Activated naive CD8-positive, alpha-beta T cell (primary cell): Measurements from ENCODE around the gene ERLEC1.
"Not testable (repeated sequence)": the region's sequence is repeated elsewhere in the genome, so short reads cannot be mapped to it uniquely, and the experiment has no call there.

ENCODE experiments used
- H3K27ac Mint-ChIP-seq: one replicate; pipeline ENCODE4 v1.8.0; 2021; ENCODE audit warnings: mixed read lengths
- H3K27me3 Mint-ChIP-seq: one replicate; pipeline ENCODE4 v1.8.0; 2021; ENCODE audit warnings: mixed read lengths
- H3K36me3 Mint-ChIP-seq: one replicate; pipeline ENCODE4 v1.8.0; 2021; ENCODE audit warnings: mixed read lengths
- H3K4me1 Mint-ChIP-seq: one replicate; pipeline ENCODE4 v1.8.0; 2021; ENCODE audit warnings: low read depth, mixed read lengths
- H3K4me3 Mint-ChIP-seq: one replicate; pipeline ENCODE4 v1.8.0; 2021; ENCODE audit warnings: mild to moderate bottlenecking, mixed read lengths
- H3K9me3 Mint-ChIP-seq: one replicate; pipeline ENCODE4 v1.8.0; 2021; ENCODE audit warnings: low read depth, mixed read lengths

Gene ERLEC1

GRCh38 chr2:53811601-53812000 lies 24.8 kb downstream of the ERLEC1 start:
- Mint-ChIP-seq H3K4me3 (no peak overlapping the region), H3K4me1 (no peaks in the 10 kb centered on the region), H3K27ac (no peak overlapping the region), H3K9me3 (no peaks in the 10 kb centered on the region), H3K27me3 (no peaks in the 10 kb centered on the region), H3K36me3 (peaks cover 10% of the 10 kb centered on the region)

- H3K27ac Mint-ChIP-seq: no peak overlapping the region
These were observed 26.3 kb downstream of the ERLEC1 start for GRCh38 chr2:53813151-53813550.

GRCh38 chr2:53818854-53819435 lies 32.1 kb downstream of the ERLEC1 start:
- H3K4me3 Mint-ChIP-seq: no peak overlapping the region
- no peaks in the 10 kb centered on the region for H3K4me1 Mint-ChIP-seq
- no peaks in the 10 kb centered on the region for H3K27me3 Mint-ChIP-seq
- H3K9me3 Mint-ChIP-seq: no peaks in the 10 kb centered on the region
- no peak overlapping the region for H3K27ac Mint-ChIP-seq
- peaks cover 16% of the 10 kb centered on the region for H3K36me3 Mint-ChIP-seq

More at GRCh38 chr2:53813151-53813550, 26.3 kb downstream of the ERLEC1 start:
- H3K4me3 Mint-ChIP-seq: no peak overlapping the region
- H3K27me3 Mint-ChIP-seq: no peaks in the 10 kb centered on the region
- H3K9me3 Mint-ChIP-seq: no peaks in the 10 kb centered on the region
- H3K4me1 Mint-ChIP-seq: no peaks in the 10 kb centered on the region
- H3K36me3 Mint-ChIP-seq: peaks cover 15% of the 10 kb centered on the region

GRCh38 chr2:53819634-53820033 lies 32.8 kb downstream of the ERLEC1 start:
- Mint-ChIP-seq H3K27me3 (no peaks in the 10 kb centered on the region), H3K4me1 (no peaks in the 10 kb centered on the region), H3K36me3 (peaks cover 16% of the 10 kb centered on the region), H3K4me3 (no peak overlapping the region), H3K27ac (no peak overlapping the region), H3K9me3 (no peaks in the 10 kb centered on the region)

- Mint-ChIP-seq H3K27me3 (no peaks in the 10 kb centered on the region), H3K4me3 (no peak overlapping the region), H3K36me3 (peaks cover 16% of the 10 kb centered on the region), H3K4me1 (no peaks in the 10 kb centered on the region), H3K27ac (no peak overlapping the region), H3K9me3 (no peaks in the 10 kb centered on the region)
These were observed 33.2 kb downstream of the ERLEC1 start for GRCh38 chr2:53820048-53820447.

- Mint-ChIP-seq H3K27ac (no peak overlapping the region), H3K4me1 (no peaks in the 10 kb centered on the region), H3K27me3 (no peaks in the 10 kb centered on the region), H3K9me3 (no peaks in the 10 kb centered on the region), H3K36me3 (peaks cover 13% of the 10 kb centered on the region), H3K4me3 (no peak overlapping the region)
These were observed 33.9 kb downstream of the ERLEC1 start for GRCh38 chr2:53820711-53821110.

GRCh38 chr2:53821810-53822209 lies 35.0 kb downstream of the ERLEC1 start:
- Mint-ChIP-seq H3K27me3 (no peaks in the 10 kb centered on the region), H3K4me3 (no peak overlapping the region), H3K27ac (no peak overlapping the region), H3K36me3 (peaks cover 10% of the 10 kb centered on the region), H3K4me1 (no peaks in the 10 kb centered on the region), H3K9me3 (no peaks in the 10 kb centered on the region)

GRCh38 chr2:53823639-53824038 lies 36.8 kb downstream of the ERLEC1 start:
- H3K27ac Mint-ChIP-seq, H3K4me3 Mint-ChIP-seq, H3K9me3 Mint-ChIP-seq, H3K4me1 Mint-ChIP-seq, H3K27me3 Mint-ChIP-seq, H3K36me3 Mint-ChIP-seq: not testable (repeated sequence)

GRCh38 chr2:53826030-53826410 lies 39.2 kb downstream of the ERLEC1 start:
- Mint-ChIP-seq H3K4me3 (no peak overlapping the region), H3K4me1 (no peaks in the 10 kb centered on the region), H3K9me3 (no peaks in the 10 kb centered on the region), H3K27ac (no peak overlapping the region), H3K36me3 (peaks cover 6% of the 10 kb centered on the region), H3K27me3 (no peaks in the 10 kb centered on the region)

GRCh38 chr2:53826587-53827397 lies 39.9 kb downstream of the ERLEC1 start:
- no peaks in the 10 kb centered on the region for H3K27me3 Mint-ChIP-seq
- no peaks in the 10 kb centered on the region for H3K9me3 Mint-ChIP-seq
- peaks cover 11% of the 10 kb centered on the region for H3K36me3 Mint-ChIP-seq
- no peak overlapping the region for H3K27ac Mint-ChIP-seq
- no peak overlapping the region for H3K4me3 Mint-ChIP-seq
- no peaks in the 10 kb centered on the region for H3K4me1 Mint-ChIP-seq

- Mint-ChIP-seq H3K4me1 (no peaks in the 10 kb centered on the region), H3K27me3 (no peaks in the 10 kb centered on the region), H3K36me3 (peaks cover 14% of the 10 kb centered on the region), H3K4me3 (no peak overlapping the region), H3K27ac (no peak overlapping the region), H3K9me3 (no peaks in the 10 kb centered on the region)
These were observed 40.7 kb downstream of the ERLEC1 start for GRCh38 chr2:53827398-53828175.

- Mint-ChIP-seq H3K27me3 (no peaks in the 10 kb centered on the region), H3K27ac (no peak overlapping the region), H3K4me1 (no peaks in the 10 kb centered on the region), H3K4me3 (no peak overlapping the region), H3K9me3 (no peaks in the 10 kb centered on the region), H3K36me3 (peaks cover 11% of the 10 kb centered on the region)
These were observed 41.5 kb downstream of the ERLEC1 start for GRCh38 chr2:53828331-53828730.

GRCh38 chr2:53829273-53829979 lies 42.6 kb downstream of the ERLEC1 start:
- no peaks in the 10 kb centered on the region for H3K9me3 Mint-ChIP-seq
- no peak overlapping the region for H3K4me3 Mint-ChIP-seq
- H3K27me3 Mint-ChIP-seq: no peaks in the 10 kb centered on the region
- peaks cover 19% of the 10 kb centered on the region for H3K36me3 Mint-ChIP-seq
- H3K27ac Mint-ChIP-seq: no peak overlapping the region
- H3K4me1 Mint-ChIP-seq: no peaks in the 10 kb centered on the region

- peaks cover 23% of the 10 kb centered on the region for H3K36me3 Mint-ChIP-seq
- H3K4me3 Mint-ChIP-seq, H3K27ac Mint-ChIP-seq, H3K27me3 Mint-ChIP-seq, H3K4me1 Mint-ChIP-seq, H3K9me3 Mint-ChIP-seq: not testable (repeated sequence)
These were observed 43.1 kb downstream of the ERLEC1 start for GRCh38 chr2:53829980-53830290.

GRCh38 chr2:53840580-53840979 lies 53.7 kb downstream of the ERLEC1 start:
- H3K4me3 Mint-ChIP-seq: no peak overlapping the region
- H3K9me3 Mint-ChIP-seq: no peaks in the 10 kb centered on the region
- peaks cover 3% of the 10 kb centered on the region for H3K36me3 Mint-ChIP-seq
- peaks cover 4% of the 10 kb centered on the region for H3K4me1 Mint-ChIP-seq
- H3K27me3 Mint-ChIP-seq: no peaks in the 10 kb centered on the region
- H3K27ac Mint-ChIP-seq: no peak overlapping the region
